22Rv1 (cell line): ENCODE data around the gene MPC1L.
A peak's percentile ranks its signal among the peaks of the same experiment; 100 is the strongest.
"Not testable (repeated sequence)": the region's sequence is repeated elsewhere in the genome, so short reads cannot be mapped to it uniquely, and the experiment has no call there.

Experiments used
- H3K27ac ChIP-seq: fragments of 450-650 bp; 2 replicates; pipeline ENCODE4 v1.5.1; 2017
- CTCF ChIP-seq: fragments of 450-650 bp; IDR thresholded peaks from 2 replicates; pipeline ENCODE4 v1.5.1; 2017; ENCODE audit warnings: mild to moderate bottlenecking
- ZFX ChIP-seq: fragments of 450-650 bp; IDR thresholded peaks from 2 replicates; pipeline ENCODE4 v1.6.1; 2017; ENCODE audit warnings: antibody characterized with exemption, borderline replicate concordance

Gene MPC1L

DNA sequence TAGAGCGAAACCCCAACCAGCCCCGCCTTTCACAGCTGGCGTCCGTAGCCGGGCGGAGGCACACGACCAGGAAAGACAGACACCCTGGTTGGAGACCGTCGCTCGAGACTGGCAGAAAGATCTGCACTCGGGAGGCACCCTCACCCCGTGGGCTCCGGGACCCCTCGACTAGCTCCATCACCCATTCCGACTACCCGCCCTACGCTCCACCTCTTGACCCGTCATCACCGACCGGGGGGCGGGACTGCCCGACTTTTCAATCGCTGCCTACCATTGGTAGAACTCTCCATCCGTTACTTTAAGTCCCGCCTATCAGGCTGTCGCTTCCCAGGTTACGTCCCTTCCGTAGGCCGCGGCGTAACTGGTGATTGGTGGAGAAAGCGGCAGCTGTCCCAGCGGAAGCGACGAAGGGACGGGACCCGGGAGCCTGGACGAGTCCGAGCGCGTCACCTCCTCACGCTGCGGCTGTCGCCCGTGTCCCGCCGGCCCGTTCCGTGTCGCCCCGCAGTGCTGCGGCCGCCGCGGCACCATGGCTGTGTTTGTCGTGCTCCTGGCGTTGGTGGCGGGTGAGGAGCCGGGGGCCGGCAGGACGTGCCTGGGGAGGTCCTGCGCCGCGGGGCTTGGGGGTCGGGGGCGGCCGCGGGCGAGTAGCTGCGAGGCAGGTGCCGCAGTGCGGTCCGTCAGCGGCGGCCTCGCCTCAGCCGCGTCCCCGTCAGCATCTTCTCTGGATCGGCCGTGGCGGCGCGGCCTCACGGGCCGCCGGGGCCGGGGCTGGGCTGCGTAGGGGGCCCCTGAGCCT lies 42.5 kb upstream of the MPC1L start, which contains the start of gene ATP6AP2:
Gene ATP6AP2, plus strand, starts transcription at position 434 of the 799 bp plus-strand sequence. Its CDS starts 96 bp downstream, at position 530.
- H3K27ac ChIP-seq: peak within 1 kb of the TSS; percentile 32; the same call in 1 of the 2 replicates
- no peak for TF ChIP-seq ZFX
- TF ChIP-seq CTCF: no peak

DNA sequence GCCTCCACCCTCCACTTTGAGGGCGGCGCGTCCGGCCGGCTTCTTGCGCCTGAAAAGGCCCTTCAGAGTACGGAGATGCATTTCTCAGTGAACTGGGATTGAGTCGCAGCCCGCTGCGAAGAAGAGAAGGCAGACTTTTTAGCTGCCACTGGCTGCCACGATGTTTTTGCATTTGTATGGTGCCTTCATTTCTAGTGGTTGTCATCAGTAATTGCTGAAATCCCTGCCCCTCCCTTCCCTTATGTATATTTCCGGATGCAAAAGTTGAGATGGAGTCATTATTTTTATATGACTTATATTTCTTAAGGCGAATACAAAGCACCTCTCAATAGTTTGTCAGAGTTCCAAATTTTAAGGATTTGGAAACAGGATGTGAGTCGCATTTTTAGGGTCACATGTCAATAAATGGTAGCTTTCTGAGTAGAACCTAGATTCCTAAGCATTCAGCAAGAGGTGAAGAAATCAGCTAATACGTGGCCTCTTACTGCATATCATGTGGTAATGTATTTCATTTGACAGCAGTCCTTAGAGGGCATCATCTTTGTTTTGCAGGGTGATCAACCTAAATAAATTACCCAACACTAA lies 41.8 kb upstream of the MPC1L start:
- no peak for TF ChIP-seq ZFX
- TF ChIP-seq CTCF: no peak
- peak overlapping the region; percentile 32; the same call in 1 of the 2 replicates for H3K27ac ChIP-seq

GRCh38 chrX:40582178-40582577 lies 41.0 kb upstream of the MPC1L start:
- not testable (repeated sequence) for H3K27ac ChIP-seq

- H3K27ac ChIP-seq: no peak overlapping the region
These were observed 40.4 kb upstream of the MPC1L start for GRCh38 chrX:40582811-40583210.

GRCh38 chrX:40587623-40588022 lies 35.6 kb upstream of the MPC1L start:
- H3K27ac ChIP-seq: not testable (repeated sequence)

More at GRCh38 chrX:40582811-40583210, 40.4 kb upstream of the MPC1L start:
- TF ChIP-seq CTCF (no peak), ZFX (no peak)

- not testable (repeated sequence) for H3K27ac ChIP-seq
These were observed 33.5 kb upstream of the MPC1L start for GRCh38 chrX:40589616-40590321.

DNA sequence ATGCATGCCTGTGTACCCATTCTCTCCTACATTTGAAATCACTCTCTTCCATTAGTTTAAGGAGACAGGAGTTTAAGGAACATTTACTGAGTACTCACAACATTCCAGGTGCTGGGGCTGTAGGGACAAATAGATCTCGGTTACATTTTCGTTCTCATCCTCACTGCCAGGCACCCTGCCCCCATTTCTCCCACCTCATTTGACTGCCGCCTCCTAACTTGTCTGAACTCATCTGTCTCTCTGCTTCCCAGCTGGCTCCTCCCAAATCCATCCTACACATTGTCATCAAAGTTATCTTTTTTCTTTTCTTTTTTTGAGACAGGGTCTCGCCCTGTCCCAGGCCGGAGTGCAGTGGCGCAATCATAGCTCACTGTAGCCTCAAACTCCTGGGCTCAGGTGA lies 19.8 kb upstream of the MPC1L start:
- TF ChIP-seq ZFX (no peak), CTCF (no peak)
- no peak overlapping the region for H3K27ac ChIP-seq

- TF ChIP-seq CTCF: no peak
- TF ChIP-seq ZFX: no peak
- no peak overlapping the region for H3K27ac ChIP-seq
These were observed 15.8 kb upstream of the MPC1L start for GRCh38 chrX:40607381-40607780.

DNA sequence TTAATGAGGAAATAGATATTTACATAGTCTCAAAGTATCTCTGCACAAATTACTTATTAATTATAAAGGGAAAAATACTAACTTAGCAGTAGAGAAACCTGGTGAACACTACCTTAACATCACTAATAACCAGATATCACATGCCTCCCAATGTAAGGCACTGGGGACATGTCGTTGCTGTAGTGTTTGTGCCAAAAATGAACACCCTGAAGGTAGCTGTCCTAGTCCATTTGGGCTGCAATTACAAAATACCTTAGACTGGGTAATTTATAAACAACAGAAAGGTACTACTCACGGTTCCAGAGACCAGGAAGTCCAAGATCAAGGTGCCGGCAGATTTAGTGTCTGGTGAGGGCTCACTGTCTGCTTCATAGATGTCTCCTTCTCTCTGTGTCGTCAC lies 10.7 kb upstream of the MPC1L start:
- no peak overlapping the region for H3K27ac ChIP-seq
- TF ChIP-seq ZFX (no peak), CTCF (no peak)
